ENCODE measurements around the gene CENPF.

GRCh38 chr1:214700437-214700836 is 97.4 kb downstream of the CENPF start:
- no peak for TF ChIP-seq MAX (IDR thresholded peaks at IDR 0.05)
- no peak for TF ChIP-seq FOXM1 (IDR thresholded peaks at IDR 0.05; ENCODE audit: borderline replicate concordance, low read depth)

Measured in Ishikawa (cell line).